ENCODE data around the gene STRN. TPM values are rescaled to one million over a fixed set of nuclear protein-coding genes. Genes with fewer than 3 reads are reported as not detected.

Gene STRN
- total RNA-seq, 1 experiment from 2014 or later: 34.1 TPM

- DNase-seq: no peak
- Histone ChIP-seq H3K9ac (ENCODE audit: low read length) (no peak overlapping the region), H3K4me3 (ENCODE audit: low read length) (no peak overlapping the region), H3K9me2 (replicated peaks; ENCODE audit: insufficient read depth, low read length) (no peaks in the 10 kb centered on the region), H2AFZ (ENCODE audit: low read length) (no peak overlapping the region), H4K20me1 (ENCODE audit: insufficient read depth, low read depth, low read length) (no peaks in the 10 kb centered on the region), H3K27me3 (ENCODE audit: low read length) (no peaks in the 10 kb centered on the region), H3K4me1 (ENCODE audit: low read length) (peaks cover 33% of the 10 kb centered on the region), H3K79me2 (ENCODE audit: low read length) (peaks cover 56% of the 10 kb centered on the region), H3K9me3 (ENCODE audit: low read length) (no peaks in the 10 kb centered on the region), H3K4me2 (ENCODE audit: low read depth, low read length, poor library complexity, severe bottlenecking) (no peak overlapping the region), H3K36me3 (ENCODE audit: insufficient read depth, low read length) (peaks cover 4% of the 10 kb centered on the region; the same call in 1 of the 2 replicates), H3K27ac (ENCODE audit: low read length) (no peak overlapping the region)
These were observed 50.7 kb downstream of the STRN start for GRCh38 chr2:36915627-36916026.

- DNase-seq: no peak
- Histone ChIP-seq H2AFZ (ENCODE audit: low read length) (no peak overlapping the region), H3K4me1 (ENCODE audit: low read length) (peaks cover 15% of the 10 kb centered on the region), H3K36me3 (ENCODE audit: insufficient read depth, low read length) (peaks cover 4% of the 10 kb centered on the region; the same call in 1 of the 2 replicates), H3K27ac (ENCODE audit: low read length) (no peak overlapping the region), H3K4me3 (ENCODE audit: low read length) (no peak overlapping the region), H3K27me3 (ENCODE audit: low read length) (no peaks in the 10 kb centered on the region), H4K20me1 (ENCODE audit: insufficient read depth, low read depth, low read length) (no peaks in the 10 kb centered on the region), H3K9me3 (ENCODE audit: low read length) (no peaks in the 10 kb centered on the region), H3K4me2 (ENCODE audit: low read depth, low read length, poor library complexity, severe bottlenecking) (no peak overlapping the region), H3K9ac (ENCODE audit: low read length) (no peak overlapping the region), H3K9me2 (replicated peaks; ENCODE audit: insufficient read depth, low read length) (no peaks in the 10 kb centered on the region), H3K79me2 (ENCODE audit: low read length) (peaks cover 55% of the 10 kb centered on the region)
These were observed 53.6 kb downstream of the STRN start for GRCh38 chr2:36912695-36913094.

GRCh38 chr2:36911012-36911411 lies 55.3 kb downstream of the STRN start:
- no peaks in the 10 kb centered on the region for H3K27me3 ChIP-seq (ENCODE audit: low read length)
- H4K20me1 ChIP-seq (ENCODE audit: insufficient read depth, low read depth, low read length): no peaks in the 10 kb centered on the region
- H3K4me2 ChIP-seq (ENCODE audit: low read depth, low read length, poor library complexity, severe bottlenecking): no peak overlapping the region
- H3K9me2 ChIP-seq (replicated peaks; ENCODE audit: insufficient read depth, low read length): no peaks in the 10 kb centered on the region
- H3K27ac ChIP-seq (ENCODE audit: low read length): no peak overlapping the region
- no peak overlapping the region for H2AFZ ChIP-seq (ENCODE audit: low read length)
- H3K9me3 ChIP-seq (ENCODE audit: low read length): no peaks in the 10 kb centered on the region
- no peak overlapping the region for H3K9ac ChIP-seq (ENCODE audit: low read length)
- H3K79me2 ChIP-seq (ENCODE audit: low read length): peaks cover 51% of the 10 kb centered on the region
- H3K4me3 ChIP-seq (ENCODE audit: low read length): no peak overlapping the region
- no peak for DNase-seq
- no peaks in the 10 kb centered on the region for H3K4me1 ChIP-seq (ENCODE audit: low read length)
- H3K36me3 ChIP-seq (ENCODE audit: insufficient read depth, low read length): peaks cover 4% of the 10 kb centered on the region; the same call in 1 of the 2 replicates

GRCh38 chr2:36906277-36906676 lies 60.1 kb downstream of the STRN start:
- Histone ChIP-seq H3K9ac (ENCODE audit: low read length) (no peak overlapping the region), H3K27ac (ENCODE audit: low read length) (no peak overlapping the region), H3K4me3 (ENCODE audit: low read length) (no peak overlapping the region), H3K9me3 (ENCODE audit: low read length) (no peaks in the 10 kb centered on the region), H2AFZ (ENCODE audit: low read length) (no peak overlapping the region), H3K79me2 (ENCODE audit: low read length) (peaks cover 40% of the 10 kb centered on the region), H3K4me2 (ENCODE audit: low read depth, low read length, poor library complexity, severe bottlenecking) (no peak overlapping the region), H3K36me3 (ENCODE audit: insufficient read depth, low read length) (0 out of 2 replicates have a peak, but pooled peaks cover 8% of the 10 kb centered on the region), H4K20me1 (ENCODE audit: insufficient read depth, low read depth, low read length) (no peaks in the 10 kb centered on the region), H3K9me2 (replicated peaks; ENCODE audit: insufficient read depth, low read length) (no peaks in the 10 kb centered on the region), H3K4me1 (ENCODE audit: low read length) (no peaks in the 10 kb centered on the region), H3K27me3 (ENCODE audit: low read length) (no peaks in the 10 kb centered on the region)
- DNase-seq: no peak

- no peaks in the 10 kb centered on the region for H4K20me1 ChIP-seq (ENCODE audit: insufficient read depth, low read depth, low read length)
- no peaks in the 10 kb centered on the region for H3K9me3 ChIP-seq (ENCODE audit: low read length)
- H3K36me3 ChIP-seq (ENCODE audit: insufficient read depth, low read length): 0 out of 2 replicates have a peak, but pooled peaks cover 8% of the 10 kb centered on the region
- H3K27me3 ChIP-seq (ENCODE audit: low read length): no peaks in the 10 kb centered on the region
- no peak overlapping the region for H2AFZ ChIP-seq (ENCODE audit: low read length)
- no peak overlapping the region for H3K27ac ChIP-seq (ENCODE audit: low read length)
- no peak overlapping the region for H3K4me2 ChIP-seq (ENCODE audit: low read depth, low read length, poor library complexity, severe bottlenecking)
- peaks cover 34% of the 10 kb centered on the region for H3K79me2 ChIP-seq (ENCODE audit: low read length)
- DNase-seq: no peak
- no peaks in the 10 kb centered on the region for H3K4me1 ChIP-seq (ENCODE audit: low read length)
- no peaks in the 10 kb centered on the region for H3K9me2 ChIP-seq (replicated peaks; ENCODE audit: insufficient read depth, low read length)
- H3K9ac ChIP-seq (ENCODE audit: low read length): no peak overlapping the region
- H3K4me3 ChIP-seq (ENCODE audit: low read length): no peak overlapping the region
These were observed 61.7 kb downstream of the STRN start for GRCh38 chr2:36904636-36905035.

- Histone ChIP-seq H4K20me1 (ENCODE audit: insufficient read depth, low read depth, low read length) (no peaks in the 10 kb centered on the region), H3K4me3 (ENCODE audit: low read length) (no peak overlapping the region), H3K4me1 (ENCODE audit: low read length) (no peaks in the 10 kb centered on the region), H3K27ac (ENCODE audit: low read length) (no peak overlapping the region), H3K36me3 (ENCODE audit: insufficient read depth, low read length) (0 out of 2 replicates have a peak, but pooled peaks cover 8% of the 10 kb centered on the region), H3K4me2 (ENCODE audit: low read depth, low read length, poor library complexity, severe bottlenecking) (no peak overlapping the region), H3K9me3 (ENCODE audit: low read length) (no peaks in the 10 kb centered on the region), H3K9me2 (replicated peaks; ENCODE audit: insufficient read depth, low read length) (no peaks in the 10 kb centered on the region), H3K27me3 (ENCODE audit: low read length) (no peaks in the 10 kb centered on the region), H3K9ac (ENCODE audit: low read length) (no peak overlapping the region), H2AFZ (ENCODE audit: low read length) (no peak overlapping the region), H3K79me2 (ENCODE audit: low read length) (peaks cover 21% of the 10 kb centered on the region)
- no peak for DNase-seq
These were observed 63.8 kb downstream of the STRN start for GRCh38 chr2:36902385-36903120.

- Histone ChIP-seq H3K9ac (ENCODE audit: low read length) (no peak overlapping the region), H3K4me1 (ENCODE audit: low read length) (no peaks in the 10 kb centered on the region), H3K36me3 (ENCODE audit: insufficient read depth, low read length) (peaks cover 4% of the 10 kb centered on the region; the same call in 1 of the 2 replicates), H3K4me2 (ENCODE audit: low read depth, low read length, poor library complexity, severe bottlenecking) (no peak overlapping the region), H4K20me1 (ENCODE audit: insufficient read depth, low read depth, low read length) (no peaks in the 10 kb centered on the region), H3K79me2 (ENCODE audit: low read length) (peaks cover 4% of the 10 kb centered on the region), H3K9me2 (replicated peaks; ENCODE audit: insufficient read depth, low read length) (no peaks in the 10 kb centered on the region), H3K9me3 (ENCODE audit: low read length) (no peaks in the 10 kb centered on the region), H2AFZ (ENCODE audit: low read length) (no peak overlapping the region), H3K4me3 (ENCODE audit: low read length) (no peak overlapping the region), H3K27ac (ENCODE audit: low read length) (no peak overlapping the region), H3K27me3 (ENCODE audit: low read length) (no peaks in the 10 kb centered on the region)
- DNase-seq: no peak
These were observed 73.5 kb downstream of the STRN start for GRCh38 chr2:36892805-36893204.

- peaks cover 5% of the 10 kb centered on the region for H3K79me2 ChIP-seq (ENCODE audit: low read length)
- H3K4me2 ChIP-seq (ENCODE audit: low read depth, low read length, poor library complexity, severe bottlenecking): no peak overlapping the region
- peaks cover 4% of the 10 kb centered on the region; the same call in 1 of the 2 replicates for H3K36me3 ChIP-seq (ENCODE audit: insufficient read depth, low read length)
- no peak overlapping the region for H2AFZ ChIP-seq (ENCODE audit: low read length)
- no peaks in the 10 kb centered on the region for H3K9me2 ChIP-seq (replicated peaks; ENCODE audit: insufficient read depth, low read length)
- no peak overlapping the region for H3K27ac ChIP-seq (ENCODE audit: low read length)
- no peak overlapping the region for H3K4me3 ChIP-seq (ENCODE audit: low read length)
- no peaks in the 10 kb centered on the region for H4K20me1 ChIP-seq (ENCODE audit: insufficient read depth, low read depth, low read length)
- no peaks in the 10 kb centered on the region for H3K27me3 ChIP-seq (ENCODE audit: low read length)
- no peak for DNase-seq
- no peak overlapping the region for H3K9ac ChIP-seq (ENCODE audit: low read length)
- H3K9me3 ChIP-seq (ENCODE audit: low read length): no peaks in the 10 kb centered on the region
- no peaks in the 10 kb centered on the region for H3K4me1 ChIP-seq (ENCODE audit: low read length)
These were observed 76.5 kb downstream of the STRN start for GRCh38 chr2:36889795-36890194.
